DMS 273 (cell line): ENCODE data around the gene LRP1B.

Source experiments
- DNase-seq: peaks from one replicate; lab custom pipeline; 2025; ENCODE audit not compliant: unreplicated experiment; lab: John Stamatoyannopoulos, UW

The LRP1B gene

DNA sequence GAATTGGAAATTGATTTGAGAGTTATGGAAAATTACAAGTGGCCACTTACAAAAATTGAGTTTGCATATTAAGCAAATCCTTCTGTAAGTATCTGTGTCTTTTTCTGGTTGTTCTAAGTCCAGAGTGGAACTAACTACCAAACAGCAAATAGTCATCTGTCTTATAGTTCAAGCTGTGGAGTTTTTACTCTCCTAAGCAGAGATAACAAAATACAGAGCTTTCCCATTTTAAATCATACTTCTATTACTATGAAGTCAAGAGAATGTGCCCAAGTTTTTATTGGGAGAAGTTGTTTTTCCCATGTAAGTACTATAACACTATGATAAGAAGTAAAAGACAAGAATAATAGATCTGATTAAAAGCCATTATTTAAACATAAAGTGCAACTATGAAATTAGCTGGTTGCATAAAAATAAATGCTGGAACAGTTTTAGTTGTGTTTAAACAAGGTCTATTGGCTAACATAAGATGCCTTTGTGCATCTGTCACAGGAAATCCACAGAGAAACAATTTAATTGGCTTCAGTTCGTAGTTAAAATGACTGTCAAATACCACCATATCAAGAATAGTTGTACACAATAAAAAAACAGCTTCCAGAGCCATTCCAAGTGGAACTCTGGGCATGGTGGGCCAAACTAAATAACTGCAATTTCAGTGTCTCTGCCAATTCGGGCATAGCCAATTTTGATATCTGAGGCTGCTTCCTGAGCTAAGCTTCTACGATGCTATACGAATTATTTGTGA is 1883.2 kb downstream of the LRP1B start:
- DNase-seq = no peak

DNA sequence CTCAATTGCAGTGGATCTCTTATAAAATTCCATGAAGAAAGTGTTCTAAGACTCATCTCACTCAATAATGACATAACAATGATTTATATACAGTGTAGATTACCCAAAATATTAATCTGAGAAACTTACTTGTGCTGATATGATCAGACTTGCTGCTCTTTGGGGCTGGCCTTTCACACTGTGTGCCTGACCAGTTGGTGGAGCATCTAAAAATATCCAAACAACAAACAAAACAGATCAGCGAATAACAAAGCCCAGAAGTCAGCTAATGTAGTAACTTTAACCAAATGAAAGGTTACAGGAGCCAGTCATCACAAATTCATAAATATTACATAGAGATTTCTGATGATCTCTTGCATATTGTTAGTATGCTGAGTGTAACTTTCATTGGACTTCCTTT is 1883.9 kb downstream of the LRP1B start:
- no peak for DNase-seq

DNA sequence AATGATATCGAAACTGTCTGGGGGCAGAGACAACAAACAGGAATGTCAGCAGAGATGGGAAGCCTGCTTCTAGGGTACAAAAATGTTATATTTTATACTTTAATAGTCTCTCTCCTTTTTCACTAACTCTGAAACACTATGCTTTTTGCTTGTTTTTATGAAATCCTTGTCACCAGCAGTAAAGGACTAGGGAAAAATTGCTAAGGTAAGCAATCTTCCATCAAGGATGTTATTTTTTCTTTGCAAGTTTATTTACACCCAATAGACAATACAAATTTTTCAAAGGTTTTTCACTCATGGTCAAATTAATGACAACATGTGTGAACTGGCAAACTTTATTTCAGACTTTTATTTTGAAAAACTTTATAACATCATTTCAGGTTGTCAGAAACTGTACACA is 1884.8 kb downstream of the LRP1B start:
- DNase-seq = no peak

DNA sequence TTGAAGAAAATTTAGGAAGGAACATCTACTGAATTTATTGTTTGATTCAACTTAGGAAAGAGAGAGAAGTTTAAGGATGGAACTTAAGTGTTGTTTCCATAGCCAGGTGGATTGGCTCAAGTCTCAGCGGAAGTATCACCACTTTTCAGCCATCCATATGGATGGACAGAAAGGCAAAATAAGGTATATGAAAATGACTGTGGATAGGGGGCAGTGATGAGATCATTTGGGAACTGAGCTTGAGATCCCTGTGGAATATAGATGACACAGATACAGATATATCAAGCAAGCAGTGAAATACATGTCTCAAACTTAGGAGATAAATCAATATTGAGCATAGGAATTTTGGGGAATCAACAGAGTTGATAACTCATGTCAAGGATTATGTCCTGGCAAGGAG is 1887.9 kb downstream of the LRP1B start:
- DNase-seq = peak; percentile 7

DNA sequence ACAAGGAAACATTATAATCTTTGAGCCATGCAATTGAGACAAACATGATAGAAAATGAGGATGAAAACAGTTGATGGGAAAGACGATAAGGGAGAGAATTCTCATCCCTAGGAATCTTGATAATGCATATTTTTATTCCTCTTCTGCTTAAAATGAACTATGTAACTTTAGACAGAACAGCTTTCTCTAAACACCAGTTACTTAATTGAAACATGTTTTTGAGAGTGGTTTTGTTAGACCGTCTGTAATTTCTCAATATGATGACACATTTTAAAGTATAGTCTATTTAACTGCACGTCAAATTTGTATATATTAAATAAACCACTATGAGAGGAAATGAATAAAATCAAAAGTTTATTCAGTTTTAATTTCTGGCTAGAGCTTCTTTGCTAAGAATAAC is 1896.7 kb downstream of the LRP1B start:
- no peak for DNase-seq

DNA sequence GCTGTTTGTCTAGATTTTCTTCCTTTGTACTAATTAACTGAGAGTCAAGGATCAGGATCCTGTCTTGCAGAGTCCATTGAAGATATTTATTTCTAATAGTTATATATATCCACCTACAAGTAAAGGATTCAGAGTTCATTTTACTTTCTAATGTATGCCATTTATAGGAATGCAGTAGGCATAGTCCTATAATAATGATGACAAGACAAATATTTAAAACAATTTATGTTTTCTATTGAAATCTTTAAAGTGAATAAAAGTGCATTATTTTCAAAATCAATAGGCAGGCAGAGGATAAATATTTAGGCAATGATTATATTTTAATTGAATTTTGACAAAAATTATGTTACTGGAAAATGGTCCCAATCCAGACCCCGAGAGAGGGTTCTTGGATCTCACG is 1919.9 kb downstream of the LRP1B start:
- no peak for DNase-seq

DNA sequence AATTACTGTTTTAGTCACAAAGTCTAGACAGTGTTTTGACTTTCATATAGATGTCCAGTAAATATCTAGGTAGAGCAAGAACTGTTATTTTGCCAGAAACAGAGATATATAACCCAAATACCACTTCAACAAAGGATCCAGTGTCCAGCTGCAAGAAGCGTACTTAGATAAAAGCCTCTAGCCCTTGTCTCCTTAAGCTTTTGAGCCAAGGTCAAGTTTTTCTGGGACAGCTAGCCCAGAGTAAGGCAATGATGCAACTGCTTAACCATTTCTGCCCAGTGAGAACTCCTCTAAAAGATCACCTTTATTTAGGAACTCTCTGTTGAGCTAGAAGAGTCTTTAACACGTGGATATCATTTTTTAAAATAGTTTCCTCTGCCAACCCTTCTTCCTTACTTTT is 1925.7 kb downstream of the LRP1B start:
- DNase-seq = no peak

DNA sequence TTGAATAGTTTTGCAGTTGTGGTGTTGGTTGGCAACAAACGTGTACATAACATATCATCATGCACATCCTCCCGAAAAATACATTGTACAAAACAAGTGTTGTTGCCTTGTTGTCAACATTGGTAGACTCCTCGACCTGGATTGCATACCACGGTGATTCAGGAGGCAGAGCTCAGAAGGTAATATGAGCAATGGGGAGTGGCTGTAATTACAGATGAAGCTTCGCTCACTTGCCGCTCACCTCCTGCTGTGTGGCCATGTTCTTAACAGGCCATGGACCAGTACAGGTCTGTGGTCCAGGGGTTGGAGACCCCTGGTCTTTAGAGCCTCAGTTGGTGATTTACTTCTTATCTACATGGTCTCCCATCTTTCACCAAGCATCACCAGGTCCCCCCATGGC is 1927.5 kb downstream of the LRP1B start:
- no peak for DNase-seq

DNA sequence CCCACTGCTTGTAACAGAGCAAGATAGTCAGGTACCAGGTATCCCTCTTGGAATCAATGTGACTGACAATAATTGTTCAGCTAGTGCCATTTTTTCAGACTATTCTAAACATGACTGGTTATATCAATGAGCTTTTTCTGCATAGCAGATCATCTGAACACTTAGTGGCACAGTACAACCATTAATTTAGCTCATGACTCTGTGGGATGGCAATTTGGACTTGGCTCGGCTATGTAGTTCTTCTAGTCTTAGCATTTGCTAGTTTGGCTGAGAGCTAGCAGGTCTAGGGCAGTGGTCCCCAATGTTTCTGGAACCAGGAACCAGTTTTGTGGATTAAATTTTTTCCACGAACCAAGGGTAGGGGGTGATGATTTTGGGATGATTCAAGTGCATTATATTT is 1929.2 kb downstream of the LRP1B start:
- no peak for DNase-seq

DNA sequence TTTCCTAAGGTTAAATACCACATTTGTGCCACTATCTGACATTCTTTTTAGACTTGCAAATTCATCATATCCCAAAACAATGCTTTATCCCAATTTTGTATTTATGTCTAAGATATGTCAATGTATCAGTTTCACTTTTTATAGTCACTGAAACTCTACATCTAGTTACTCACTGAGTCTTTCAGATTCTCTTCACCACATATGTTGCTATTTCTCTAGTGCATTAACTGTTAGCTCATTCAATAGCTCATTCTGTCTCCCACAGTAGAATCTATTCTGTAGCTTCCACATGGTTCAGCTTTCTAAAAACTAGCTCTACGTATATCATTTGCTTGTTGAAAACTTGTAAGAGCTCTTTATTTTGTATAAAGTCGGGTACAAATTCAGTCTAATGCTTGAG is 1930.1 kb downstream of the LRP1B start:
- no peak for DNase-seq

DNA sequence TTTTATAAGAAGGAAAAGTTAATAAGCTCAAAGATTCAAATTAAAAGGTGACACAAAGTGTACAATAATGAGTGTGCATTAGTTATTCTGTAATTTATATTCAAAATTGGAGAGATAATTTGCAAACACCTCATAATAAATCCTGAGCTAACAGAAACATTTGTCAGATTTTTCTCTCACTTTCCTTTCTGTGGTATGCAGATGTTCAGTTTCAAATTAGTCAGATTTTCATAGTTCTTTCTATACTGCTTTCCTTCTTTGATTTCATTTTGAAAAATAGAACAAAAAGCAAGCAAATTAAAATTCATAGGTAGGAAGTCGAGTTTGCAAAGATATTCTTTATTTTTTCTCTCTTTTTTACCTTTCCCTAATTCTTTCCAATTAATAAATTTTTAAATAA is 1930.5 kb downstream of the LRP1B start:
- no peak for DNase-seq

DNA sequence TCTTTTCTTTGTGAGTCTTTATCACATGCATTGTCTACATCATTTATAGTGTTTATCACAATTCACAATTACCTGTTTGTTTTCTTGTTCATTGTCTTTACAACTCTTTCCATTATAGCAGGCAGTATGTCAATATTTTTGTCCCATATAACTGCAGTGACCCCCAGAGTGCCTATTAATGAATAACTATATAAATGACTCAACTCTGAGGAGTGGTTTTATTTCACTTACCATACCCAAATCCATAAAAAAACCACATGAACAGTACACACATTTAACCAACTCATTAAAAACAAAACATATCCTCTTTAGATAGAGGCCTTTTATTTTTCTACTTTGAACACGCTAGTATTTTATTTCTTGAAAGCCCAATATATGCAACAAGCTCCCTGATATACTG is 1931.5 kb downstream of the LRP1B start:
- no peak for DNase-seq

DNA sequence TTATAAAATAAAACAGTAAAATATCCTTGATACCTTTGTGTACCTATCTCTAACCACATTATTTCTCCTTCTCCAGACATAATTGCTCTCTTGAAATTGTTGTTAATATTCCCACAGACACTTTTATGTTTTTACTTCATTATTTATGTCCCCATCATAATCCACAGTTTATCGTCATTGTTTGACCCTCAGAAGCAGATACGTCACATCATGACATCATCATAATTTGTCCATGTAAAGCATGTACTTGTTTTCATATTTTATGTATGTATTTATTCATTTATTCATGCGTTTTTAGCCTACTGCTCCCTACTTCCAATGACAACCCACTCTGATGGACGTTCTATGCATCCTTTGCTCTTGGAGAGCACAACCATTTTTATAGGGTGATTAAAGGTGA is 1943.7 kb downstream of the LRP1B start:
- no peak for DNase-seq

DNA sequence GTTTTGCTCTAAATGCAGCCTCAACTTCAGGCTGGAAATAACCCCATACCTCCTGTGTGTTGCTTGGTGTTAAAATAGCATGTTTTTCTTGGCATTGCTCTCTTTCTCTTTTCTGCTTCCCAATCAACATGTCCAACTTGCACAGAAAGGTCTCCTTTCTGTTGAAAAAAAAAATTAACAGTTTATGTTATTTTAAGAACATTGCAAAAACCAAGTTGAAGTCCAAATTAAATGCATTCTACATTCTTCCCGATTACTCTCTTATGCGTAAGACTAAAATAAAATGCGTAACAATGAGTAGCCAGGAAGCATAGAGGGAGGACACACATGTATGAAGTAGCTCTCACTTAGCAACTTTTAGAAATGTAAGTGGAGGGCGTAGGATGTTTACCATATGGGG is 1944.5 kb downstream of the LRP1B start:
- DNase-seq = no peak

DNA sequence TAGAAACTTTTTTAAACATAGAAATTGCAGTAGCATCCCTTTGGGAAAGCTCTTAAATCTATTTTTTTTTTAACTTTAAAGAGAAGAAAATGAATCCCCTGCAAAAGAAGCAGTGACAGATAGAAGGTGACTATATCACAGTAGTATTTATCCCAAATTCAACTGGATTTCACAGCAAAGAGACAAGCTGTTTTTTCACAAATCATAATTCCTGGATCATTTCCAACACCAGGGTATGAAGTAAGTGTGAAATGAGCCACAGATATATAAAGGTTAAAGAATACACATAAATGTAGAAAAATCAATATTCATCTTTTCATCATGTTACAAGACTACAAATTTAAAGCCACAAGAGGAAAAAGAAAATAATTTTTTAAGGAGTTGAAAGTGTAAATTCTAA is 1945.7 kb downstream of the LRP1B start:
- DNase-seq = no peak

DNA sequence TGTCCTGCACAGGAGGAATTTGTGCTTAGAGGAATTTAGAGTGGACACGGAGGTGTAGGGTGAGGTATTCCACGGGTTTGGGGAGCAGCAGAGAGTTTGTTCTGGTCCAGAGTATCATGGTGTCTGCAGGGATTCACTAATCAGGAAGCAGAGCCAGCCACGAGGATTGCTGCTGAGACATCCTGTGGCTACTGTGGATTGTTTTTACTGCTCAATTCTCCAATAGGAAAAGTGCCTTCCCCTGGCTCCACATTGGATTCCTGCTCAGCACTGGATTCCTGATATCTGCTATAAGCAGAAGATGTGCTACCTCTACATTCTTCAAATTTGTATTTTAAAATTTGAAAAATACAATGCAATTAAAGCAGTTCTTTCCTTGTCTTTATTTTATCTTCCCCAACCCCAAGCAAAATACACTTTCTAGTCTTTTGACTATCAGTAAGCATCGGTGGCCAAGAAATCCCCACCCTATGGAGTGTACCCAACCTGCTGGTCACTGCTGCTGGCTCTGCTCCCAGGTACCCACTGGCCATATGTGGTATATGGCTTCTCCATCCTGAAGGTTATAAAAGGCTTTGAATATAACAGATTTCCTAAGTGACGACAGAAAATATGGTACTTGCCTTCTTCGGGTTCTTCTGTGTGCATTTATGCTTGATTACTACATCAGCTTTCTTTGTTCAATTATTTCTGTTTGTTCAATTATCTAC is 1947.6 kb downstream of the LRP1B start:
- no peak for DNase-seq
